Measurements from ENCODE around the gene PLPPR5.

DNA sequence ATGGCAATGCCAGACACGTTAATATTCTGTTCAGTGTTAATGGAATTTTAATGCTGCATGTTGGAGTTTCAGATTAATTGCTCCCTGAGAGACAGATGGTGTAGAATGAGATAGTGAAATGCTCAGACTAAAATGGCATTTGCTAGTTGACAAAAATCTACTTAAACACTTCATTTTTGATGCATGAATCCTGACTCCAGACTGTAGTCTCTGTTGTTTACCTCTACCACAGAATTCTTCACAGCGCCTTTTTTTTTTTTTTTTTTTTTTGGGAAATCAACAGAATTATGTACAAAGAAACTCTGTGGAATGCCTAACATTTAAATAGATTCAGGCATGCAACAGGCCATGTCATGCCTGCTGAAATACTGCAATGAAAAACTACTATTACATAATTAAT is 111.3 kb downstream of the PLPPR5 start:
- TF ChIP-seq, protein P1, sequence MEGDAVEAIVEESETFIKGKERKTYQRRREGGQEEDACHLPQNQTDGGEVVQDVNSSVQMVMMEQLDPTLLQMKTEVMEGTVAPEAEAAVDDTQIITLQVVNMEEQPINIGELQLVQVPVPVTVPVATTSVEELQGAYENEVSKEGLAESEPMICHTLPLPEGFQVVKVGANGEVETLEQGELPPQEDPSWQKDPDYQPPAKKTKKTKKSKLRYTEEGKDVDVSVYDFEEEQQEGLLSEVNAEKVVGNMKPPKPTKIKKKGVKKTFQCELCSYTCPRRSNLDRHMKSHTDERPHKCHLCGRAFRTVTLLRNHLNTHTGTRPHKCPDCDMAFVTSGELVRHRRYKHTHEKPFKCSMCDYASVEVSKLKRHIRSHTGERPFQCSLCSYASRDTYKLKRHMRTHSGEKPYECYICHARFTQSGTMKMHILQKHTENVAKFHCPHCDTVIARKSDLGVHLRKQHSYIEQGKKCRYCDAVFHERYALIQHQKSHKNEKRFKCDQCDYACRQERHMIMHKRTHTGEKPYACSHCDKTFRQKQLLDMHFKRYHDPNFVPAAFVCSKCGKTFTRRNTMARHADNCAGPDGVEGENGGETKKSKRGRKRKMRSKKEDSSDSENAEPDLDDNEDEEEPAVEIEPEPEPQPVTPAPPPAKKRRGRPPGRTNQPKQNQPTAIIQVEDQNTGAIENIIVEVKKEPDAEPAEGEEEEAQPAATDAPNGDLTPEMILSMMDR (IDR thresholded peaks at IDR 0.05): no peak
- TF ChIP-seq POLR2AphosphoS5 (IDR thresholded peaks at IDR 0.05): no peak

Data from suprapubic skin (tissue), 3 donors.